ENCODE measurements around the gene PSKH1.

Gene PSKH1

DNA sequence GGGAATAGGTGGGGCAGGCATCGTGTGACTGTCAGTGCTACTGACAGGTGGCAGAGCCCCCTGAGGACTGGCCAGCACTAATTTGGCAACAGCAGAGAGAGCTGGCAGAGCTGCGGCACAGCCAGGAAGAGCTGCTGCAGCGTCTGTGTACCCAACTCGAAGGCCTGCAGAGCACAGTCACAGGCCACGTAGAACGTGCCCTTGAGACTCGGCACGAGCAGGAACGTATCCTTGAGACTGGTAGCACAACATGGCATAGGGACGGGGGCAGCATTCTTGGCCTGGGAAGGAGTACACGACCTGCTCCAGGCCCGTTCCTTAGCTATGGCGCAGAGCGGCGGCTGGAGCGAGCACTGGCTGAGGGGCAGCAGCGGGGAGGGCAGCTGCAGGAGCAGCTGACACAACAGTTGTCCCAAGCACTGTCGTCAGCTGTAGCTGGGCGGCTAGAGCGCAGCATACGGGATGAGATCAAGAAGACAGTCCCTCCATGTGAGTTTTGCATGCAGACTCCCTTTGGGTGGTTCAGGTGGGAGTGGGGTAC is 11.4 kb upstream of the PSKH1 start:
- TF ChIP-seq, protein P1, sequence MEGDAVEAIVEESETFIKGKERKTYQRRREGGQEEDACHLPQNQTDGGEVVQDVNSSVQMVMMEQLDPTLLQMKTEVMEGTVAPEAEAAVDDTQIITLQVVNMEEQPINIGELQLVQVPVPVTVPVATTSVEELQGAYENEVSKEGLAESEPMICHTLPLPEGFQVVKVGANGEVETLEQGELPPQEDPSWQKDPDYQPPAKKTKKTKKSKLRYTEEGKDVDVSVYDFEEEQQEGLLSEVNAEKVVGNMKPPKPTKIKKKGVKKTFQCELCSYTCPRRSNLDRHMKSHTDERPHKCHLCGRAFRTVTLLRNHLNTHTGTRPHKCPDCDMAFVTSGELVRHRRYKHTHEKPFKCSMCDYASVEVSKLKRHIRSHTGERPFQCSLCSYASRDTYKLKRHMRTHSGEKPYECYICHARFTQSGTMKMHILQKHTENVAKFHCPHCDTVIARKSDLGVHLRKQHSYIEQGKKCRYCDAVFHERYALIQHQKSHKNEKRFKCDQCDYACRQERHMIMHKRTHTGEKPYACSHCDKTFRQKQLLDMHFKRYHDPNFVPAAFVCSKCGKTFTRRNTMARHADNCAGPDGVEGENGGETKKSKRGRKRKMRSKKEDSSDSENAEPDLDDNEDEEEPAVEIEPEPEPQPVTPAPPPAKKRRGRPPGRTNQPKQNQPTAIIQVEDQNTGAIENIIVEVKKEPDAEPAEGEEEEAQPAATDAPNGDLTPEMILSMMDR (IDR thresholded peaks at IDR 0.05; ENCODE audit: control insufficient read depth, extremely low read depth, insufficient read depth) = no peak
- H3K4me3 ChIP-seq (ENCODE audit: low read depth, low read length) = no peak overlapping the region
- no peak for DNase-seq (ENCODE audit: low read depth)

DNA sequence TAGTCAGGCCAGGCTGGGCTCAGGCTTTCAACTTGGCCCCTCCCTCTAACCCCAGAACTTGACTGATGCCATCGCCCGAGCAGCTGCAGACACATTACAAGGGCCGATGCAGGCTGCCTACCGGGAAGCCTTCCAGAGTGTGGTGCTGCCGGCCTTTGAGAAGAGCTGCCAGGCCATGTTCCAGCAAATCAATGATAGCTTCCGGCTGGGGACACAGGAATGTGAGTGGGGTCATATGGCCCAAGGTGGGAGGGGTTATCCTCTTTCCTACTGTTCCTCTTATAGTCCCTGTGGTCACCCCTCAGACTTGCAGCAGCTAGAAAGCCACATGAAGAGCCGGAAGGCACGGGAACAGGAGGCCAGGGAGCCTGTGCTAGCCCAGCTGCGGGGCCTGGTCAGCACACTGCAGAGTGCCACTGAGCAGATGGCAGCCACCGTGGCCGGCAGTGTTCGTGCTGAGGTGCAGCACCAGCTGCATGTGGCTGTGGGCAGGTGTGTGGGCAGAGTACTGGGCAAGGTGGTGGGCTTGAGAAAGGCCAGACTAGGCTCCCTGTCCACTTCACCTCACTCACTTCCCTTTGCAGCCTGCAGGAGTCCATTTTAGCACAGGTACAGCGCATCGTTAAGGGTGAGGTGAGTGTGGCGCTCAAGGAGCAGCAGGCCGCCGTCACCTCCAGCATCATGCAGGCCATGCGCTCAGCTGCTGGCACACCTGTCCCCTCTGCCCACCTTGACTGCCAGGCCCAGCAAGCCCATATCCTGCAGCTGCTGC is 10.5 kb upstream of the PSKH1 start:
- no peak overlapping the region for H3K4me3 ChIP-seq (ENCODE audit: low read depth, low read length)
- DNase-seq (ENCODE audit: low read depth) = no peak
- TF ChIP-seq, protein P1 (IDR thresholded peaks at IDR 0.05; ENCODE audit: control insufficient read depth, extremely low read depth, insufficient read depth) = no peak

DNA sequence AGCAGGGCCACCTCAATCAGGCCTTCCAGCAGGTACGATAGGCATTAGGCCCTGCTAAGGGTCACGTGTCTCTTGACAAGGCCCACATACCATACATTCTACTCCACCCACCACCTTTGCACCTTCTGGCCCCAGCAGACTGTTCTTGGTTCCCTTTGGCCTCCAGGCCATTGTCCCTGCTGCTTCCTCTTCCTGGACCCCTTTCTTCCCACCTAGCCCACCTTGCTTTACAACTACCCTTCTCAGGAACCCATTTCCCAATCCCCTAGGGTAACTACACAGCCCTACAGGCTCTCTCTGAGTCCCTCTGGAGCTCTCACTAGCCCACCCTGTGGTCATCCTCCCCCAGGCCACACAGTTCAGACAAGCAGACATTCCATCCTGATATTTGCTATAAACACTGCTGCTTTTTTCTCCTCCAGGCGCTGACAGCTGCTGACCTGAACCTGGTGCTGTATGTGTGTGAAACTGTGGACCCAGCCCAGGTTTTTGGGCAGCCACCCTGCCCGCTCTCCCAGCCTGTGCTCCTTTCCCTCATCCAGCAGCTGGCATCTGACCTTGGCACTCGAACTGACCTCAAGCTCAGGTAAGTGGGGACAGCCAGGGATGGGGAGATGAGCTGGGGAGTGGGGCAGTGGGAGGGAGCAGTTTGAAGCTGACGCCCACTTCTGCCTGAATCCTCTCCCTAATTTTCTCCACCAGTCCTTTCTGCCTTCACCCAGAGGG is 9.7 kb upstream of the PSKH1 start:
- TF ChIP-seq, protein P1 (IDR thresholded peaks at IDR 0.05; ENCODE audit: control insufficient read depth, extremely low read depth, insufficient read depth) = no peak
- no peak for DNase-seq (ENCODE audit: low read depth)
- H3K4me3 ChIP-seq (ENCODE audit: low read depth, low read length) = no peak overlapping the region

DNA sequence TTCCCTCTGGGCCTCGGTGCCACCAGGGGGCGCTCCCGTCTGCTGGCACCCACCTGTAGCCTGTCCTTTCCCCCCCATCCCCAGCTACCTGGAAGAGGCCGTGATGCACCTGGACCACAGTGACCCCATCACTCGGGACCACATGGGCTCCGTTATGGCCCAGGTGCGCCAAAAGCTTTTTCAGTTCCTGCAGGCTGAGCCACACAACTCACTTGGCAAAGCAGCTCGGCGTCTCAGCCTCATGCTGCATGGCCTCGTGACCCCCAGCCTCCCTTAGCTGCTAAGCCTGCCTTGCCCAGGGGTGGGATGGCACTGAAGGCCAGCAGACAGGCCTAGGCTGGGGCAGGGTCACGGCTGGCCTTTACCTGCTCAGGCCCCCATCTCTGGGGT is 9.2 kb upstream of the PSKH1 start:
- TF ChIP-seq, protein P1 (IDR thresholded peaks at IDR 0.05; ENCODE audit: control insufficient read depth, extremely low read depth, insufficient read depth) = peak; percentile 83
- H3K4me3 ChIP-seq (ENCODE audit: low read depth, low read length) = no peak overlapping the region
- no peak for DNase-seq (ENCODE audit: low read depth)

DNA sequence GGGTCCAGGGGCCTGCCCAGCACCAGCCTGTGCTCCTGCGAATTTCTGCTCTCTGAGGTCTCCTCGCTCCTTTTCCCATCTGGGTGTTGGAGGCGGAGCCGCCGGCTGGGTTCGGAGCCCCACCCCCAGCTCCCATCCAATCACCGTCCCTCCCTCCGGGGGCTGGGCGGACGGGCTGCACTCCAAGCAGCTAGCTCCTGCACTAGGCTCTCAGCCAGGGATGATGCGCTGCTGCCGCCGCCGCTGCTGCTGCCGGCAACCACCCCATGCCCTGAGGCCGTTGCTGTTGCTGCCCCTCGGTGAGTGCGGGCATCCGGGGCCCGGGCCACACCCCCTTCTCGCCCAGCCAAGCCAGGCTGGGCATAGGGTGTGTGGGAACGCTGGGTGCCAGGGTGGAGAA is 8.4 kb upstream of the PSKH1 start, which contains the start of gene NRN1L:
NRN1L (plus strand) TSS at position 202 of the 400 bp plus-strand sequence; CDS start at position 221, 19 bp downstream.
- no peak within 1 kb of the TSS for H3K4me3 ChIP-seq (ENCODE audit: low read depth, low read length)
- peak; percentile 52 for DNase-seq (ENCODE audit: low read depth)
- TF ChIP-seq, protein P1 (IDR thresholded peaks at IDR 0.05; ENCODE audit: control insufficient read depth, extremely low read depth, insufficient read depth) = no peak

DNA sequence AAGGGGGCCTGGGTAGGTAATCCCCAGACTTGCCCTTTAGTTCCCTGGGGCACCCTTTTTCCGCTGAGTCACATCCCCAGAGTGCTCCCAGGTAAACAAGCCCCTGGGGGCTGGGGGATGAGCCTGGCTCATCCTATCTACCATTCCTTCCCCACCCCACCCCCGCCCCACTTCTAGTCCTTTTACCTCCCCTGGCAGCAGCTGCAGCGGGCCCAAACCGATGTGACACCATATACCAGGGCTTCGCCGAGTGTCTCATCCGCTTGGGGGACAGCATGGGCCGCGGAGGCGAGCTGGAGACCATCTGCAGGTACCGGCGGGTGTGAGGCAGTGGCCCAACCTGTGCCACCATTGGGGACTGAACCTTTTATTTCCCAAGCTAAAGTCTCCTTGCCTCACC is 7.5 kb upstream of the PSKH1 start:
- TF ChIP-seq, protein P1 (IDR thresholded peaks at IDR 0.05; ENCODE audit: control insufficient read depth, extremely low read depth, insufficient read depth) = no peak
- DNase-seq (ENCODE audit: low read depth) = no peak
- H3K4me3 ChIP-seq (ENCODE audit: low read depth, low read length) = no peak overlapping the region
